Measurements from ENCODE around the gene LAYN.

DNA sequence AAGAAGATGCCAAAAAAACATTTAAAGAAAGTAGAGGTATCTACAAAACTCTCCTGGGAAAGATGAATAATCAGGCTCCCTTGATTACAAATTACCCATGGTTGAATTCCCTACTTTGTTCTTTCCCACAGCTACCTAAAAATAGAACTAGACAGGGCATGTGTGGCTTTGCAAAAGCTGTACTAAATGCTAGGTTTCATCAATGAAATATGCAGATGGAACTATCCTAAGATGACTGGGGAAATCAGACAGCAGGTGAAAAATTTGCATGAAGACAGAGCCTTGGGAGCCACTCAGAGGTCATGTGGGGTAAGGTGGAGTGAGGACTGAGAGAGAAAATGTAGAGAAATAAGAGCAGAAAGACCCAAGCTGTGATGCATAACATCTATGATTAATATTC lies 14.7 kb downstream of the LAYN start:
- TF ChIP-seq, protein P1, sequence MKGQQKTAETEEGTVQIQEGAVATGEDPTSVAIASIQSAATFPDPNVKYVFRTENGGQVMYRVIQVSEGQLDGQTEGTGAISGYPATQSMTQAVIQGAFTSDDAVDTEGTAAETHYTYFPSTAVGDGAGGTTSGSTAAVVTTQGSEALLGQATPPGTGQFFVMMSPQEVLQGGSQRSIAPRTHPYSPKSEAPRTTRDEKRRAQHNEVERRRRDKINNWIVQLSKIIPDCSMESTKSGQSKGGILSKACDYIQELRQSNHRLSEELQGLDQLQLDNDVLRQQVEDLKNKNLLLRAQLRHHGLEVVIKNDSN (CRISPR knock-in tag; IDR thresholded peaks at IDR 0.05): no peak
- TF ChIP-seq NR3C1 (CRISPR knock-in tag; conservative IDR thresholded peaks at IDR 0.05; ENCODE audit: low read depth): no peak
- TF ChIP-seq TCF7 (CRISPR knock-in tag; IDR thresholded peaks at IDR 0.05; ENCODE audit: low read depth): no peak
- no peak for TF ChIP-seq EMX1 (CRISPR knock-in tag; IDR thresholded peaks at IDR 0.05)
- no peak for TF ChIP-seq JUN (CRISPR knock-in tag; IDR thresholded peaks at IDR 0.05)
- TF ChIP-seq MXD4 (CRISPR knock-in tag; IDR thresholded peaks at IDR 0.05; ENCODE audit: borderline replicate concordance): no peak
- no peak for TF ChIP-seq NFE2L1 (CRISPR knock-in tag; IDR thresholded peaks at IDR 0.05)
- no peak for TF ChIP-seq USF2 (CRISPR knock-in tag; IDR thresholded peaks at IDR 0.05)
- TF ChIP-seq SP1 (CRISPR knock-in tag; conservative IDR thresholded peaks at IDR 0.05): no peak
- TF ChIP-seq, protein P2, sequence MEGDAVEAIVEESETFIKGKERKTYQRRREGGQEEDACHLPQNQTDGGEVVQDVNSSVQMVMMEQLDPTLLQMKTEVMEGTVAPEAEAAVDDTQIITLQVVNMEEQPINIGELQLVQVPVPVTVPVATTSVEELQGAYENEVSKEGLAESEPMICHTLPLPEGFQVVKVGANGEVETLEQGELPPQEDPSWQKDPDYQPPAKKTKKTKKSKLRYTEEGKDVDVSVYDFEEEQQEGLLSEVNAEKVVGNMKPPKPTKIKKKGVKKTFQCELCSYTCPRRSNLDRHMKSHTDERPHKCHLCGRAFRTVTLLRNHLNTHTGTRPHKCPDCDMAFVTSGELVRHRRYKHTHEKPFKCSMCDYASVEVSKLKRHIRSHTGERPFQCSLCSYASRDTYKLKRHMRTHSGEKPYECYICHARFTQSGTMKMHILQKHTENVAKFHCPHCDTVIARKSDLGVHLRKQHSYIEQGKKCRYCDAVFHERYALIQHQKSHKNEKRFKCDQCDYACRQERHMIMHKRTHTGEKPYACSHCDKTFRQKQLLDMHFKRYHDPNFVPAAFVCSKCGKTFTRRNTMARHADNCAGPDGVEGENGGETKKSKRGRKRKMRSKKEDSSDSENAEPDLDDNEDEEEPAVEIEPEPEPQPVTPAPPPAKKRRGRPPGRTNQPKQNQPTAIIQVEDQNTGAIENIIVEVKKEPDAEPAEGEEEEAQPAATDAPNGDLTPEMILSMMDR (IDR thresholded peaks at IDR 0.05): no peak
- TF ChIP-seq CBFB (CRISPR knock-in tag; IDR thresholded peaks at IDR 0.05; ENCODE audit: low read depth): no peak
